Hepatocyte (in vitro differentiated cells): Measurements from ENCODE around the gene CFB.

ENCODE experiments used
- CTCF ChIP-seq: fragments of 200-600 bp; sonication (generic); IDR thresholded peaks from 2 replicates; pipeline ENCODE4 v1.5.1; 2016; ENCODE audit warnings: antibody characterized with exemption, mild to moderate bottlenecking; ENCODE audit not compliant: poor library complexity
- EZH2 ChIP-seq: fragments of 200-600 bp; sonication (generic); IDR thresholded peaks from 2 replicates; pipeline ENCODE4 v1.6.1; 2016; ENCODE audit warnings: antibody characterized with exemption, mild to moderate bottlenecking, borderline replicate concordance
- EZH2phosphoT487 ChIP-seq: fragments of 200-600 bp; sonication (generic); IDR thresholded peaks from one replicate; pipeline ENCODE4 v1.6.1; 2018; ENCODE audit warnings: antibody characterized with exemption, mild to moderate bottlenecking, low read depth, moderate library complexity; ENCODE audit not compliant: unreplicated experiment, severe bottlenecking

- TF ChIP-seq CTCF (no peak), EZH2 (no peak), EZH2phosphoT487 (no peak)
Observed at GRCh38 chr6:31905041-31905440, 40.9 kb upstream of the CFB start.
